ENCODE results near the gene SIMC1. TPM values are rescaled to one million over a fixed set of nuclear protein-coding genes. Genes with fewer than 3 reads are reported as not detected.

SIMC1 gene
- total RNA-seq, 1 experiment from 2014 or later, result 5.4 TPM

DNA sequence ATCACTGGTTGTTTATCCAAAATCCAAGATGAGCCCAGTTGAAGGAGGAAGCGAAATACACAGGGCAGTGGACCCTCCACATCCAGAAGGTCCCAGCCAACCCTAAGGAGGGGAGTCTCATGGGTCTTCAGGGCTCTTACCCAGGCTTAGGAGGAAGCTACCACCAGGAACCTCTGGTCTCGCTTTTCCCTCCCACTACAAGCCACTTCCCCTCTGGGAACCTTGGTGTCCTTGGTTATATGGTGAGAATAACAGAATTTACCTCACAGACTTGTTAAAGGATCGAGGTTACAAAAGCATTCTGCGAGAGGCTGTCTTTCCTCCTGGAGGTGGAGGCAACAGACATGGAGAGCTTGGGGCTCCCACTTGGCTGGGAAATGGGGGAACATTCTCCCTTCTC, 153.8 kb downstream of the SIMC1 start:
- no peak for DNase-seq (ENCODE audit: low read depth, low spot score)
- in situ Hi-C loops (cut with HindIII; ENCODE audit: low pct_unique_long_range_greater_than_20kb, low sequenced_read_pairs), result no loop called here

DNA sequence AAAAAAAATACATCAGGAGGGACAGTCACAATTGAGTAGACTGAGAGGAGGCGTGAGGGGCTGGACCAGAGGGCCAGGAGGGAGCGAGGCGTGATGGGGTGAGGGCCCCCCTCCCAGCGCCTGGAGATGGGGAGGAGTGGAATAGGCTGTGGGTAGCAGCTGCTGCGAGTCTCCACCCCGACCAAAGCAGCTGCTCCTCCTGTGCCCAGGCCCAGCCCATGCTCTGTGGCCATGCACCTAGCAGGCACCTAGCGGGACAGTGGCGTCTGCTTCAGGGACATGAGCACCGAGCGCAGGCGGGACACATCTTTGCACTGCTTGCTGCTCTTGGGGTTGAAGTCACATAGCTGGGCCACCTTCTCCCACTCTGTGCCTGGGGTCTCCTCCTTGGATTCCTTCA, 154.3 kb downstream of the SIMC1 start:
- no peak for DNase-seq (ENCODE audit: low read depth, low spot score)
- in situ Hi-C loops (cut with HindIII; ENCODE audit: low pct_unique_long_range_greater_than_20kb, low sequenced_read_pairs), result no loop called here

DNA sequence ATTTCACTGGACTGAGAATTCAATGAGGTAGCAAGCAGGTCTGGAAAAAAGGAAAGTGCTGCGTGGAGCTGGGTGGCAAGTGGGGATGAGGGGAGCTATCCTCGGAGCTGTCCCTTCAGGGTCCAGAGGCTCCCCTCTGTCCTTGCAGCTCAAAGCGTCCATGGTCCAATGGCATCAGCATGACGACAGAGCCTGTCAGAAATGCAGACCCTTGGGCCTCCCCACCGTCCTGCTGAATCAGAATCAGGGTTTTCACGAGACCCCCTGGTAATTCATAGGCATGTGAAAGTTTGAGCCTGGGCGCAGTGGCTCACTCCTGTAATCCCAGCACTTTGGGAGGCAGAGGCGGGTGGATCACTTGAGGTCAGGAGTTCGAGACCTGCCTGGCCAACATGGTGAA, 155.9 kb downstream of the SIMC1 start:
- in situ Hi-C loops (cut with HindIII; ENCODE audit: low pct_unique_long_range_greater_than_20kb, low sequenced_read_pairs), result no loop called here
- DNase-seq (ENCODE audit: low read depth, low spot score), result no peak

DNA sequence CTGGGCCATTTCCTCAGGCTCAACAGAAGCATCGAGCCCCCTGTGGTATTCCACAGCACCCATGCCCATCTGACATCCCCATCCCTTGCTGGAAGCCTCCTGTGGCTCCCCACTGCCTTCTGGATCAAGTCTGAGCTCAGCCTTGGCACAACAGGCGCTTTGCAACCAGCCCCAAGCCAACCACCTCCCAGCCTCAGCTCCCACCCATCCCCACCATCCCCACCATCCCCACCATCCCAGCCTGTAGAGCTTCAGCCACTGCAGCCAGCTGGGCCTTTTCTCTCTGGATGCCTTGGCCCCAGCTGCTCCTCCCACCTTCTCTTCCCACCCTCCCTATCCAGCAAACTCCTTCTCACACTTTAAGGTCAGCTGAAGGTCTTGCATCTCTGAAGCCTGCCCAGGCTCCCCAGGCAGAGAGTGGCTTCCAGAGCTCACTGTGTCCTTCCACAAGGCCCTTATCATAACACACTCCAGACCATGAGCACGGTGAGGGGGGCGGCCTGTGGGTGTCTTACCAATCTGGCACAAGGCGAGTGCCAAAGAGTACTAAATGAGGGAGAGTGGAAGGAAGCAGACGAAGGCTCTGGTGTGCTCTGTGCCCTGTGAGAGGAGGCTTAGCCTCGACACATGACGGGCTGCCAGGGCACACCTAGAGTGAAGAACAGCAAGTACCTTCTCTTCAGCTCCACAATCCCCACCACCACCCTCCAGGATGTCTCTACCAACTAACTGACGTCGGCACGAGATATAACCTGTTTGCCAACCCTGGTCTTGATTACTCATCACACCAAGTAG, 156.9 kb downstream of the SIMC1 start:
- DNase-seq (ENCODE audit: low read depth, low spot score), result no peak
- in situ Hi-C loops (cut with HindIII; ENCODE audit: low pct_unique_long_range_greater_than_20kb, low sequenced_read_pairs), result no loop called here

Small RNA genes within 50 kb of the gene (small RNA-seq; reads per million reads assigned to genes)
- 0 reads per million in 2 experiments for gene MIR1271

Other genes starting within 250 kb of the SIMC1 start
- gene KIAA1191, start 123.3 kb downstream of the SIMC1 start, total RNA-seq (2014; rRNA removed; shearing (Covaris generic)), result 30.6 and 39.5 TPM in 2 replicates
- gene ARL10, start 127.1 kb downstream of the SIMC1 start, total RNA-seq (2014; rRNA removed; shearing (Covaris generic)), result 0.03 and 0.05 TPM in 2 replicates
- gene NOP16, start 150.2 kb downstream of the SIMC1 start, total RNA-seq (2014; rRNA removed; shearing (Covaris generic)), result 31.8 and 32.0 TPM in 2 replicates
- 210 and 216 TPM in 2 replicates for gene HIGD2A, start 150.3 kb downstream of the SIMC1 start, total RNA-seq (2014; rRNA removed; shearing (Covaris generic))
- 51.5 and 58.3 TPM in 2 replicates for gene CLTB, start 178.1 kb downstream of the SIMC1 start, total RNA-seq (2014; rRNA removed; shearing (Covaris generic))
- gene FAF2, start 210.0 kb downstream of the SIMC1 start, total RNA-seq (2014; rRNA removed; shearing (Covaris generic)), result 36.6 and 40.8 TPM in 2 replicates

Measured in SK-MEL-5 (cell line).